Measurements from ENCODE around the gene FRYL.

DNA sequence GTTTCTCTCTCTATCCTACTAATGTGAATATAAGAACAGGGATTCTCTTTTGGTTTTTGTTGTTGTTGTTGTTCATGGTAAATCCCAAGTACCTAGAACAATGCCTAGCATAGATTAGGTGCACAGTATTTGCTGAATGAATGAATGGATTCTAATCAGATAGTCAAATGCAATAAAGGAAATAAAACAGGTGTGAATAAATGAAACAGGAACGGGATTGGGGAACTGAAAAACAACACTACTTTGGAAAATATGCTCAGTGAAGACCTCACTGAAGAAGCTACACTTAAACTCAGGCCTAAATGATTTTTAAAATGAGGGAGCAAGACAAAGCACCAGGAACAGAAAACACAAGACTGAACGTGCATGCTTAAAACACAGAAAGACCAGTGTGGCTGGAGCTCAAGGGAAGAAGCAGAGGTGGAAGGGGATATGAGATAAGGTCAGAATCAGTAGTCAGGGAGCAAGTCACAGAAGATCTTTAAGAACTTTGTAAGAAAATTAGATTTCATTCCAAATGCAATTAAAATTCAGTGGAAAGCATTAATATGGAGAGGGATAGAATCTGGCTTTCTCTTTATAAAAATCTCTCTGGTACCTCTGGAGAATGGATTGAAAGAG is 145.3 kb downstream of the FRYL start:
- TF ChIP-seq, protein P1, sequence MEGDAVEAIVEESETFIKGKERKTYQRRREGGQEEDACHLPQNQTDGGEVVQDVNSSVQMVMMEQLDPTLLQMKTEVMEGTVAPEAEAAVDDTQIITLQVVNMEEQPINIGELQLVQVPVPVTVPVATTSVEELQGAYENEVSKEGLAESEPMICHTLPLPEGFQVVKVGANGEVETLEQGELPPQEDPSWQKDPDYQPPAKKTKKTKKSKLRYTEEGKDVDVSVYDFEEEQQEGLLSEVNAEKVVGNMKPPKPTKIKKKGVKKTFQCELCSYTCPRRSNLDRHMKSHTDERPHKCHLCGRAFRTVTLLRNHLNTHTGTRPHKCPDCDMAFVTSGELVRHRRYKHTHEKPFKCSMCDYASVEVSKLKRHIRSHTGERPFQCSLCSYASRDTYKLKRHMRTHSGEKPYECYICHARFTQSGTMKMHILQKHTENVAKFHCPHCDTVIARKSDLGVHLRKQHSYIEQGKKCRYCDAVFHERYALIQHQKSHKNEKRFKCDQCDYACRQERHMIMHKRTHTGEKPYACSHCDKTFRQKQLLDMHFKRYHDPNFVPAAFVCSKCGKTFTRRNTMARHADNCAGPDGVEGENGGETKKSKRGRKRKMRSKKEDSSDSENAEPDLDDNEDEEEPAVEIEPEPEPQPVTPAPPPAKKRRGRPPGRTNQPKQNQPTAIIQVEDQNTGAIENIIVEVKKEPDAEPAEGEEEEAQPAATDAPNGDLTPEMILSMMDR (IDR thresholded peaks at IDR 0.05): no peak
- no peak for TF ChIP-seq POLR2A (IDR thresholded peaks at IDR 0.05)
